HEK293 (cell line): ENCODE results near the gene FCRL1.

ENCODE experiments used
- CTCF ChIA-PET: fragments of 350-600 bp; formaldehyde crosslinking; extraction: SDS; loops from one replicate; lab custom pipeline; 2021; ENCODE audit warnings: antibody characterized with exemption; lab: Yijun Ruan, JAX
- POLR2A ChIA-PET: fragments of 300-600 bp; formaldehyde crosslinking; extraction: SDS; loops from one replicate; lab custom pipeline; 2020; ENCODE audit warnings: antibody characterized with exemption, inconsistent platforms; lab: Yijun Ruan, JAX
- H3K27ac ChIP-seq: fragments of 200-500 bp; sonication (Bioruptor generic); 2 replicates; pipeline ENCODE4 v1.5.1; 2014; ENCODE audit warnings: low read depth, low read length, control low read depth, inconsistent platforms; ENCODE audit errors: extremely low read depth
- H3K36me3 ChIP-seq, 2 experiments: fragments of 200-500 bp in 1 of 2; sonication (Bioruptor generic) in 1 of 2; 1 replicate in 1 of 2; 2 replicates in 1 of 2; pipeline ENCODE4 v1.5.1; 2014 to 2017; ENCODE audit warnings: inconsistent platforms in 2 of 2, low read length in 2 of 2; ENCODE audit not compliant: control insufficient read depth in 2 of 2, insufficient read depth in 1 of 2
- H3K4me1 ChIP-seq: fragments of 200-500 bp; sonication (Bioruptor generic); 2 replicates; pipeline ENCODE4 v1.5.1; 2014; ENCODE audit warnings: mild to moderate bottlenecking, low read length, inconsistent platforms; ENCODE audit not compliant: control insufficient read depth, insufficient read depth
- H3K4me3 ChIP-seq: 2 replicates; pipeline ENCODE4 v1.5.1; 2011; ENCODE audit warnings: low read depth, mild to moderate bottlenecking, control low read depth, low read length, moderate library complexity
- H3K9me3 ChIP-seq: fragments of 200-500 bp; sonication (Bioruptor generic); 2 replicates; pipeline ENCODE4 v1.5.1; 2014; ENCODE audit warnings: low read depth, low read length, inconsistent platforms; ENCODE audit not compliant: control insufficient read depth, insufficient read depth
- BCL11B ChIP-seq: fragments of 450-650 bp; formaldehyde crosslinking; IDR thresholded peaks from 2 replicates; pipeline ENCODE4 v1.5.1; 2016; ENCODE audit warnings: low read depth, missing biosample characterization, missing genetic modification characterization
- EGR2 ChIP-seq: fragments of 450-650 bp; formaldehyde crosslinking; IDR thresholded peaks from 2 replicates; pipeline ENCODE4 v1.5.1; 2016; ENCODE audit warnings: low read depth, missing biosample characterization, missing genetic modification characterization
- ZBTB7A ChIP-seq: fragments of 450-650 bp; formaldehyde crosslinking; IDR thresholded peaks from 2 replicates; pipeline ENCODE4 v1.5.1; 2016; ENCODE audit warnings: low read depth, missing biosample characterization, missing genetic modification characterization
- ZNF146 ChIP-seq: fragments of 450-650 bp; formaldehyde crosslinking; IDR thresholded peaks from 2 replicates; pipeline ENCODE4 v1.5.1; 2016; ENCODE audit warnings: missing biosample characterization, missing genetic modification characterization
- ZNF184 ChIP-seq: fragments of 450-650 bp; IDR thresholded peaks from 2 replicates; pipeline ENCODE4 v1.5.1; 2018; ENCODE audit warnings: missing biosample characterization, mild to moderate bottlenecking, missing genetic modification characterization
- ZNF211 ChIP-seq: fragments of 450-650 bp; formaldehyde crosslinking; IDR thresholded peaks from 2 replicates; pipeline ENCODE4 v1.5.1; 2016; ENCODE audit warnings: low read depth, missing biosample characterization, missing genetic modification characterization
- ZNF214 ChIP-seq: fragments of 450-650 bp; formaldehyde crosslinking; IDR thresholded peaks from 2 replicates; pipeline ENCODE4 v1.5.1; 2017; ENCODE audit warnings: missing biosample characterization, mild to moderate bottlenecking, missing genetic modification characterization, borderline replicate concordance
- ZNF423 ChIP-seq: fragments of 450-650 bp; formaldehyde crosslinking; IDR thresholded peaks from 2 replicates; pipeline ENCODE4 v1.5.1; 2016; ENCODE audit warnings: missing biosample characterization, missing genetic modification characterization
- ZNF48 ChIP-seq: fragments of 450-650 bp; formaldehyde crosslinking; IDR thresholded peaks from 2 replicates; pipeline ENCODE4 v1.5.1; 2016; ENCODE audit warnings: missing biosample characterization, missing genetic modification characterization
- ZNF544 ChIP-seq: fragments of 450-650 bp; formaldehyde crosslinking; IDR thresholded peaks from 2 replicates; pipeline ENCODE4 v1.5.0; 2017; ENCODE audit warnings: missing biosample characterization, missing genetic modification characterization
- ZNF561 ChIP-seq: fragments of 450-650 bp; IDR thresholded peaks from 2 replicates; pipeline ENCODE4 v1.5.1; 2018; ENCODE audit warnings: missing biosample characterization, missing genetic modification characterization, borderline replicate concordance
- ZNF585B ChIP-seq: fragments of 450-650 bp; formaldehyde crosslinking; IDR thresholded peaks from 2 replicates; pipeline ENCODE4 v1.5.1; 2016; ENCODE audit warnings: missing biosample characterization, missing genetic modification characterization
- ZNF610 ChIP-seq: fragments of 450-650 bp; formaldehyde crosslinking; IDR thresholded peaks from 2 replicates; pipeline ENCODE4 v1.5.1; 2016; ENCODE audit warnings: missing biosample characterization, missing genetic modification characterization, borderline replicate concordance
- ZNF624 ChIP-seq: fragments of 450-650 bp; formaldehyde crosslinking; IDR thresholded peaks from 2 replicates; pipeline ENCODE4 v1.5.1; 2017; ENCODE audit warnings: missing biosample characterization, missing genetic modification characterization
- ZNF843 ChIP-seq: fragments of 450-650 bp; formaldehyde crosslinking; IDR thresholded peaks from 2 replicates; pipeline ENCODE4 v1.5.1; 2016; ENCODE audit warnings: missing biosample characterization, missing genetic modification characterization
- TF ChIP-seq, protein P1 (sequence below): fragments of 450-650 bp; formaldehyde crosslinking; IDR thresholded peaks from 2 replicates; pipeline ENCODE4 v1.5.1; 2016; ENCODE audit warnings: missing biosample characterization, missing genetic modification characterization
- TF ChIP-seq, protein P2 (sequence below): fragments of 450-650 bp; formaldehyde crosslinking; IDR thresholded peaks from 2 replicates; pipeline ENCODE4 v1.5.1; 2016; ENCODE audit warnings: missing biosample characterization, missing genetic modification characterization, borderline replicate concordance
- TF ChIP-seq, protein P3 (sequence below): fragments of 450-650 bp; formaldehyde crosslinking; IDR thresholded peaks from 2 replicates; pipeline ENCODE4 v1.5.1; 2016; ENCODE audit warnings: missing biosample characterization, missing genetic modification characterization
- TF ChIP-seq, protein P4 (sequence below): fragments of 450-650 bp; formaldehyde crosslinking; IDR thresholded peaks from 2 replicates; pipeline ENCODE4 v1.5.1; 2016; ENCODE audit warnings: missing biosample characterization, missing genetic modification characterization, borderline replicate concordance
- TF ChIP-seq, protein P5 (sequence below): fragments of 450-650 bp; formaldehyde crosslinking; IDR thresholded peaks from 2 replicates; pipeline ENCODE4 v1.5.1; 2016; ENCODE audit warnings: missing biosample characterization, missing genetic modification characterization

FCRL1 gene

DNA sequence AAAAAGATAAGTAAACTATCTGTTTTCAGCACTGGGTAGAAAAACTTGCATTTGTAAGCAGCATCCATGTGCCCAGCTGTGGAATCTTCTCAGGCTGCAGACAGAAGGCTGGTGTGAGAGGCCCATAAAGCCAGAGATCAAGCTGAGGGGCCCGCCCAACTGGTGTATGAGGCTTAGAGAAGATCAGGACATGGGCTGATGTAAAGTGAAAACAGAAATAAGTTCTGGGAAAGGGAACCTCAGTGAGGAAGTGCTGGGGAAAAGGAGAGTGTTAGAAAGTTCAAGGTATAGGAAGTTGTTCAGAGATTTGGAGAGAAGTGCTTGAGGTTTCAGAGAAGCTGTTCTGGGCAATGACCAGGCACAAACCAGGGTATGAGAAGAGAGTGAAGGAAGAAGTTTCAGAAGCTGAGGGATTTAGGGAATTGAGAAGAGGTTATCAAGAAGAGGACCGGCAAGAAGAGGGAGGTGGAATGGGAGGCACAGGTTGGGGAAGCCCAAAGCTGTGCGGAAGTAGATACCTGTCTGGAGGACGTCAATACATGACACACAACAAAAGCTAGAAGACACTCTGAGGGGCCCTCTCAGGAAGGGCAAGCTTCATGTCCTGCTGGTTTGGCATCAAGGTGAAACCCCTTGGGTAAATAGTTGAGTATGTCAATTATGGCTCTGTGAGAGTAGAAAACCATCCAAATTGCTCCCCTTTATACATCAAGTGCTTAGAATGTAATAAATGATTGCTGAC, 24.3 kb upstream of the FCRL1 start (continued):
- TF ChIP-seq ZNF211 (tag by site-specific recombination) = no peak
- TF ChIP-seq, protein P1, sequence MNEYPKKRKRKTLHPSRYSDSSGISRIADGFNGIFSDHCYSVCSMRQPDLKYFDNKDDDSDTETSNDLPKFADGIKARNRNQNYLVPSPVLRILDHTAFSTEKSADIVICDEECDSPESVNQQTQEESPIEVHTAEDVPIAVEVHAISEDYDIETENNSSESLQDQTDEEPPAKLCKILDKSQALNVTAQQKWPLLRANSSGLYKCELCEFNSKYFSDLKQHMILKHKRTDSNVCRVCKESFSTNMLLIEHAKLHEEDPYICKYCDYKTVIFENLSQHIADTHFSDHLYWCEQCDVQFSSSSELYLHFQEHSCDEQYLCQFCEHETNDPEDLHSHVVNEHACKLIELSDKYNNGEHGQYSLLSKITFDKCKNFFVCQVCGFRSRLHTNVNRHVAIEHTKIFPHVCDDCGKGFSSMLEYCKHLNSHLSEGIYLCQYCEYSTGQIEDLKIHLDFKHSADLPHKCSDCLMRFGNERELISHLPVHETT (tag by site-specific recombination) = no peak

DNA sequence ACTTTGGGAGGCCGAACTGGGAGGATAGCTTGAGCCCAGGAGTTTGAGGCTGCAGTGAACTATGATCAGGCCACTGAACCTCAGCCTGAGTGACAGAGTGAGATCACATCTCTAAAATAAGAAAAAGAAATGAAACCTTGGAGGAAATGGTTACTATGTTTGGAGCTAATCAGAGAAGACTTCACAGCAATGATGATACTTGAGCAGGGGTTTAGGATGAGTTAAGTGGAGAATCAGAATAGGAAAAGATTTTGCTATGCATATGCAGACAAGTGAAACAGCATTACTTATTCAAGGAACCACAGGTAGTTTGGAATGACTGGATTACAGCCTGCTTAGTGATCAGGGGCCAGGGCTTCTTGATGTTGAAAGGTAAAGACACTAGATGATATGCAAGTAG, 23.0 kb upstream of the FCRL1 start:
- Histone ChIP-seq H3K36me3 (no peaks in the 10 kb centered on the region), H3K4me3 (no peak overlapping the region), H3K4me1 (no peaks in the 10 kb centered on the region), H3K27ac (no peak overlapping the region), H3K9me3 (no peaks in the 10 kb centered on the region)
- TF ChIP-seq ZNF146 (tag by site-specific recombination) (no peak), ZNF610 (tag by site-specific recombination) (no peak), ZNF561 (tag by site-specific recombination) (no peak), ZNF184 (tag by site-specific recombination) (no peak), ZNF423 (no peak), ZBTB7A (tag by site-specific recombination) (no peak), EGR2 (tag by site-specific recombination) (no peak)
- TF ChIP-seq, protein P2, sequence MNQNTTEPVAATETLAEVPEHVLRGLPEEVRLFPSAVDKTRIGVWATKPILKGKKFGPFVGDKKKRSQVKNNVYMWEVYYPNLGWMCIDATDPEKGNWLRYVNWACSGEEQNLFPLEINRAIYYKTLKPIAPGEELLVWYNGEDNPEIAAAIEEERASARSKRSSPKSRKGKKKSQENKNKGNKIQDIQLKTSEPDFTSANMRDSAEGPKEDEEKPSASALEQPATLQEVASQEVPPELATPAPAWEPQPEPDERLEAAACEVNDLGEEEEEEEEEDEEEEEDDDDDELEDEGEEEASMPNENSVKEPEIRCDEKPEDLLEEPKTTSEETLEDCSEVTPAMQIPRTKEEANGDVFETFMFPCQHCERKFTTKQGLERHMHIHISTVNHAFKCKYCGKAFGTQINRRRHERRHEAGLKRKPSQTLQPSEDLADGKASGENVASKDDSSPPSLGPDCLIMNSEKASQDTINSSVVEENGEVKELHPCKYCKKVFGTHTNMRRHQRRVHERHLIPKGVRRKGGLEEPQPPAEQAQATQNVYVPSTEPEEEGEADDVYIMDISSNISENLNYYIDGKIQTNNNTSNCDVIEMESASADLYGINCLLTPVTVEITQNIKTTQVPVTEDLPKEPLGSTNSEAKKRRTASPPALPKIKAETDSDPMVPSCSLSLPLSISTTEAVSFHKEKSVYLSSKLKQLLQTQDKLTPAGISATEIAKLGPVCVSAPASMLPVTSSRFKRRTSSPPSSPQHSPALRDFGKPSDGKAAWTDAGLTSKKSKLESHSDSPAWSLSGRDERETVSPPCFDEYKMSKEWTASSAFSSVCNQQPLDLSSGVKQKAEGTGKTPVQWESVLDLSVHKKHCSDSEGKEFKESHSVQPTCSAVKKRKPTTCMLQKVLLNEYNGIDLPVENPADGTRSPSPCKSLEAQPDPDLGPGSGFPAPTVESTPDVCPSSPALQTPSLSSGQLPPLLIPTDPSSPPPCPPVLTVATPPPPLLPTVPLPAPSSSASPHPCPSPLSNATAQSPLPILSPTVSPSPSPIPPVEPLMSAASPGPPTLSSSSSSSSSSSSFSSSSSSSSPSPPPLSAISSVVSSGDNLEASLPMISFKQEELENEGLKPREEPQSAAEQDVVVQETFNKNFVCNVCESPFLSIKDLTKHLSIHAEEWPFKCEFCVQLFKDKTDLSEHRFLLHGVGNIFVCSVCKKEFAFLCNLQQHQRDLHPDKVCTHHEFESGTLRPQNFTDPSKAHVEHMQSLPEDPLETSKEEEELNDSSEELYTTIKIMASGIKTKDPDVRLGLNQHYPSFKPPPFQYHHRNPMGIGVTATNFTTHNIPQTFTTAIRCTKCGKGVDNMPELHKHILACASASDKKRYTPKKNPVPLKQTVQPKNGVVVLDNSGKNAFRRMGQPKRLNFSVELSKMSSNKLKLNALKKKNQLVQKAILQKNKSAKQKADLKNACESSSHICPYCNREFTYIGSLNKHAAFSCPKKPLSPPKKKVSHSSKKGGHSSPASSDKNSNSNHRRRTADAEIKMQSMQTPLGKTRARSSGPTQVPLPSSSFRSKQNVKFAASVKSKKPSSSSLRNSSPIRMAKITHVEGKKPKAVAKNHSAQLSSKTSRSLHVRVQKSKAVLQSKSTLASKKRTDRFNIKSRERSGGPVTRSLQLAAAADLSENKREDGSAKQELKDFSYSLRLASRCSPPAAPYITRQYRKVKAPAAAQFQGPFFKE = no peak
- TF ChIP-seq, protein P3, sequence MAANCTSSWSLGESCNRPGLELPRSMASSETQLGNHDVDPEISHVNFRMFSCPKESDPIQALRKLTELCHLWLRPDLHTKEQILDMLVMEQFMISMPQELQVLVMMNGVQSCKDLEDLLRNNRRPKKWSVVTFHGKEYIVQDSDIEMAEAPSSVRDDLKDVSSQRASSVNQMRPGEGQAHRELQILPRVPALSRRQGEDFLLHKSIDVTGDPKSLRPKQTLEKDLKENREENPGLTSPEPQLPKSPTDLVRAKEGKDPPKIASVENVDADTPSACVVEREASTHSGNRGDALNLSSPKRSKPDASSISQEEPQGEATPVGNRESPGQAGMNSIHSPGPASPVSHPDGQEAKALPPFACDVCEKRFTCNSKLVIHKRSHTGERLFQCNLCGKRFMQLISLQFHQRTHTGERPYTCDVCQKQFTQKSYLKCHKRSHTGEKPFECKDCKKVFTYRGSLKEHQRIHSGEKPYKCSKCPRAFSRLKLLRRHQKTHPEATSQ (tag by site-specific recombination) = no peak
- CTCF ChIA-PET = interaction anchor here (0.7 kb wide), 1 partner anchor 278 kb away, joined by 3 read pairs; no protein-coding TSS in a partner anchor
- POLR2A ChIA-PET = no interaction called here

DNA sequence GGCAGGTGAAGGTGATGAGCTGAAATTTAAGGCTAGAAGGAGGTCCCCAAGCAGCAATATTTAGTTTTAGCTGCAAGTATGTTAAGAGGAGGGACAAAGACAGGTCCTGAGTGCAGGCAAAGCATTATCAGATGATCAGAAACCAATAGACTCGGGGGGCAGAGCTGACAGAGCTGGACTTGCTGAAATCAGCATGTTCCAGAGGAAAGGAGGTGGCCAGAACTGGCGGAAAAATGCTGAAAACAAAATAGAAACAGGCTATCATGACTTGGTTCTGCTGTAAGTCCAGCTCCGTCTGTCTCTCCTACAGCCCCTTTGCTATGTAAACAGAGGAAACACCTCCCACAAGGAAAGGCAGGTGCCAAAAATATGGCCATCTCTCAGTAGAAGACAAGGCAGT, 21.8 kb upstream of the FCRL1 start, which contains the start of gene CD5L:
TSS of gene CD5L (minus strand) at position 101 of the 400 bp plus-strand sequence. CDS start 107 bp downstream, outside the sequence.
- Histone ChIP-seq H3K27ac (no peak within 1 kb of the TSS), H3K9me3 (no peaks in the 10 kb centered on the region), H3K4me1 (no peaks in the 10 kb centered on the region), H3K4me3 (no peak within 1 kb of the TSS), H3K36me3 (no peaks in the 10 kb centered on the region)
- CTCF ChIA-PET = no interaction called here
- POLR2A ChIA-PET = no interaction called here
- no peak for TF ChIP-seq ZNF214 (tag by site-specific recombination)
- no peak for TF ChIP-seq ZNF624
- no peak for TF ChIP-seq BCL11B (tag by site-specific recombination)
- TF ChIP-seq ZNF843 = no peak
- no peak for TF ChIP-seq ZNF48
- TF ChIP-seq, protein P4, sequence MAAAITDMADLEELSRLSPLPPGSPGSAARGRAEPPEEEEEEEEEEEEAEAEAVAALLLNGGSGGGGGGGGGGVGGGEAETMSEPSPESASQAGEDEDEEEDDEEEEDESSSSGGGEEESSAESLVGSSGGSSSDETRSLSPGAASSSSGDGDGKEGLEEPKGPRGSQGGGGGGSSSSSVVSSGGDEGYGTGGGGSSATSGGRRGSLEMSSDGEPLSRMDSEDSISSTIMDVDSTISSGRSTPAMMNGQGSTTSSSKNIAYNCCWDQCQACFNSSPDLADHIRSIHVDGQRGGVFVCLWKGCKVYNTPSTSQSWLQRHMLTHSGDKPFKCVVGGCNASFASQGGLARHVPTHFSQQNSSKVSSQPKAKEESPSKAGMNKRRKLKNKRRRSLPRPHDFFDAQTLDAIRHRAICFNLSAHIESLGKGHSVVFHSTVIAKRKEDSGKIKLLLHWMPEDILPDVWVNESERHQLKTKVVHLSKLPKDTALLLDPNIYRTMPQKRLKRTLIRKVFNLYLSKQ = no peak
- TF ChIP-seq, protein P1 (tag by site-specific recombination) = no peak
- TF ChIP-seq ZNF544 = no peak
- TF ChIP-seq, protein P5, sequence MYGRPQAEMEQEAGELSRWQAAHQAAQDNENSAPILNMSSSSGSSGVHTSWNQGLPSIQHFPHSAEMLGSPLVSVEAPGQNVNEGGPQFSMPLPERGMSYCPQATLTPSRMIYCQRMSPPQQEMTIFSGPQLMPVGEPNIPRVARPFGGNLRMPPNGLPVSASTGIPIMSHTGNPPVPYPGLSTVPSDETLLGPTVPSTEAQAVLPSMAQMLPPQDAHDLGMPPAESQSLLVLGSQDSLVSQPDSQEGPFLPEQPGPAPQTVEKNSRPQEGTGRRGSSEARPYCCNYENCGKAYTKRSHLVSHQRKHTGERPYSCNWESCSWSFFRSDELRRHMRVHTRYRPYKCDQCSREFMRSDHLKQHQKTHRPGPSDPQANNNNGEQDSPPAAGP (tag by site-specific recombination) = no peak
- TF ChIP-seq ZNF585B (tag by site-specific recombination) = no peak
